Measurements from ENCODE around the gene PGM5. TPM values are rescaled to one million over a fixed set of nuclear protein-coding genes. Genes with fewer than 3 reads are reported as not detected.
"Not testable (repeated sequence)": the region's sequence is repeated elsewhere in the genome, so short reads cannot be mapped to it uniquely, and the experiment has no call there.

The PGM5 gene
- total RNA-seq, 1 donor from 2014 or later = not detected

- intact Hi-C loops (cut with micrococcal nuclease) = not testable (repeated sequence)
These were observed 21.3 kb downstream of the PGM5 start for GRCh38 chr9:68377723-68378122.

- intact Hi-C loops (cut with micrococcal nuclease) = not testable (repeated sequence)
These were observed 27.5 kb downstream of the PGM5 start for GRCh38 chr9:68383894-68384293.

- intact Hi-C loops (cut with micrococcal nuclease) = not testable (repeated sequence)
These were observed 33.1 kb downstream of the PGM5 start for GRCh38 chr9:68389558-68389957.

- intact Hi-C loops (cut with micrococcal nuclease) = not testable (repeated sequence)
These were observed 34.3 kb downstream of the PGM5 start for GRCh38 chr9:68390737-68391136.

- intact Hi-C loops (cut with micrococcal nuclease) = not testable (repeated sequence)
These were observed 40.1 kb downstream of the PGM5 start for GRCh38 chr9:68396411-68397094.

GRCh38 chr9:68397095-68397423 lies 40.6 kb downstream of the PGM5 start:
- intact Hi-C loops (cut with micrococcal nuclease) = not testable (repeated sequence)

- intact Hi-C loops (cut with micrococcal nuclease) = not testable (repeated sequence)
These were observed 41.4 kb downstream of the PGM5 start for GRCh38 chr9:68397796-68398195.

GRCh38 chr9:68398324-68398723 lies 41.9 kb downstream of the PGM5 start:
- intact Hi-C loops (cut with micrococcal nuclease) = not testable (repeated sequence)

- intact Hi-C loops (cut with micrococcal nuclease) = not testable (repeated sequence)
These were observed 48.2 kb downstream of the PGM5 start for GRCh38 chr9:68404421-68405185.

- intact Hi-C loops (cut with micrococcal nuclease) = not testable (repeated sequence)
These were observed 55.5 kb downstream of the PGM5 start for GRCh38 chr9:68411865-68412264.

GRCh38 chr9:68412754-68413153 lies 56.3 kb downstream of the PGM5 start:
- intact Hi-C loops (cut with micrococcal nuclease) = not testable (repeated sequence)

GRCh38 chr9:68415065-68415464 lies 58.7 kb downstream of the PGM5 start:
- intact Hi-C loops (cut with micrococcal nuclease) = not testable (repeated sequence)

- intact Hi-C loops (cut with micrococcal nuclease) = no loop called here
These were observed 60.6 kb downstream of the PGM5 start for GRCh38 chr9:68416936-68417564.

GRCh38 chr9:68417762-68418161 lies 61.4 kb downstream of the PGM5 start:
- intact Hi-C loops (cut with micrococcal nuclease) = no loop called here

- intact Hi-C loops (cut with micrococcal nuclease) = no loop called here
These were observed 61.9 kb downstream of the PGM5 start for GRCh38 chr9:68418259-68418845.

GRCh38 chr9:68419901-68420300 lies 63.5 kb downstream of the PGM5 start:
- intact Hi-C loops (cut with micrococcal nuclease) = no loop called here

GRCh38 chr9:68426755-68427154 lies 70.3 kb downstream of the PGM5 start:
- intact Hi-C loops (cut with micrococcal nuclease) = no loop called here

GRCh38 chr9:68427216-68427977 lies 71.0 kb downstream of the PGM5 start:
- intact Hi-C loops (cut with micrococcal nuclease) = no loop called here

GRCh38 chr9:68428481-68428880 lies 72.1 kb downstream of the PGM5 start:
- intact Hi-C loops (cut with micrococcal nuclease) = no loop called here

- intact Hi-C loops (cut with micrococcal nuclease) = no loop called here
These were observed 73.2 kb downstream of the PGM5 start for GRCh38 chr9:68429631-68430030.

GRCh38 chr9:68431307-68431706 lies 74.9 kb downstream of the PGM5 start:
- intact Hi-C loops (cut with micrococcal nuclease) = no loop called here
